Astrocyte (in vitro differentiated cells and primary cell): ENCODE results near the gene DYRK4.

Experiments
- CTCF ChIP-seq: IDR thresholded peaks from 2 replicates; pipeline ENCODE4 v1.5.1; 2011; ENCODE audit warnings: low read depth, mild to moderate bottlenecking, inconsistent platforms, low read length, moderate library complexity; ENCODE audit not compliant: insufficient read depth
- EZH2 ChIP-seq: IDR thresholded peaks from 2 replicates; pipeline ENCODE4 v1.6.1; 2012; ENCODE audit warnings: mild to moderate bottlenecking, low read length, inconsistent platforms; ENCODE audit not compliant: insufficient read depth

GRCh38 chr12:4563336-4563735, 1.3 kb downstream of the DYRK4 start:
- TF ChIP-seq CTCF (no peak), EZH2 (no peak)
